Stimulated activated CD8-positive, alpha-beta memory T cell treated with anti-CD3 and anti-CD28 coated beads, Interleukin-12 subunit alpha, Interleukin-12 subunit beta, amount 100 ng/mL, for 24 hours (primary cell): Measurements from ENCODE around the gene KIF26B.

ENCODE experiments used
- DNase-seq: peaks from one replicate; pipeline ENCODE4 v3.0.0-alpha.2; 2020; ENCODE audit errors: extremely low read depth

The KIF26B gene

DNA sequence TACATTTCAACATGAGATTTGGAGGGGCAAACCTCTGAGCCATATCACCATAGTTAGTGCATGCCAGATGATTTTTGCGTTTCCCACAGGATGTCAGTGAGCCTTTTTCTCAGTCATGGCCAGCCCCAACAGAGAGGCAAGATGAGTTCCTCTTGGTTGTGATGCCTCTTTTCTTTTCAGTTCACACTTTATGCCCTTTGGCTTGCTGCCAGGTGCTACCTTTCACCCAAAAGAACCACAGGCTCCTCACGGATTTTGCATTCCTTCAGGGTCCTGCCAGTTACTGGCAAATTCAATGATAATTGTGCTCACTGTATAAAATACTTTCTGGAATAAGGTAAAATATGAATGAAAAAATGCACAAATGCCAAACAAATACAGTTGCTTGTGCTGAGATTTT lies 411.3 kb downstream of the KIF26B start:
- DNase-seq: no peak

DNA sequence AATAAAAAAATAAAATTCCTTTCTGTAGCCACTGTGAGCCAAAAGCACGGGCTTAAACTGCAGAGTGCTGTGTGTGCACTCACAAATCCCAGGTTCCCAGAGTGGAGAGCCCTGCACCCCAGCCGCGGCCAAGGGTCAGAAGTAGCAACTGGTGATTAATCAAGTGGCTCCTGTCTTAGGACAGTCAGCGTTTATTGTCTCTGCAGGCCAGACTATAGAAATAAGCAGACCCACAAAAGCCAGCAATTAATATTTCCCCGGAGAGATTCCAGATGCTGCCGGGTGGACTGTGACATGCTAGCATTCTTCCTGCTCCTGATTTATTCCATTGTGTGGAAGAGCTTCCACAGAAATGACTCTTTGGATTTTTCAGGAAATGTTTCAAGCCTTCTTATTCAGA lies 412.2 kb downstream of the KIF26B start:
- DNase-seq: no peak

DNA sequence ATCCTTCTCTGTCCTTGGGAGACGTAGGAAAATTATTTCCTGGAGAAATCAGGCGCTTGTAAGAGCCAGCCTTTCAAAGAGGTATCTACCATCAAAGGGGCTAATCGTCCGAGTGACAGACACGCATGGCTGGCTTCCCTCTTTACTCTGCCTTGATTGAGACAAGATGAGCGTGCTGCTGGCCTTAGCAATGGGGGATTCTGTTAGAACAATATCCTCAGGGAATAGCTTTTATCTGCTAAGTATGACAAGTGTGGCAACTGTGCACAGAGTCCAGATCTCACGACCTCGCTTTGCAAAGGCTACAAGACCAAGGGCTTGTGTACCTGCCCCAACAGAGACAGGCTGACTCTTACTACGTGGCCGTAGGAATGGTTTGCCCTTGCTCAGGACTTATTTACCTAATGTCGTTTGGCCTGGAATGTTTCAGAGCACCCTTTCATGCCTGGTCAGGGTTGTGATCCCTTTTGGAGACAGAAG lies 417.1 kb downstream of the KIF26B start:
- no peak for DNase-seq

DNA sequence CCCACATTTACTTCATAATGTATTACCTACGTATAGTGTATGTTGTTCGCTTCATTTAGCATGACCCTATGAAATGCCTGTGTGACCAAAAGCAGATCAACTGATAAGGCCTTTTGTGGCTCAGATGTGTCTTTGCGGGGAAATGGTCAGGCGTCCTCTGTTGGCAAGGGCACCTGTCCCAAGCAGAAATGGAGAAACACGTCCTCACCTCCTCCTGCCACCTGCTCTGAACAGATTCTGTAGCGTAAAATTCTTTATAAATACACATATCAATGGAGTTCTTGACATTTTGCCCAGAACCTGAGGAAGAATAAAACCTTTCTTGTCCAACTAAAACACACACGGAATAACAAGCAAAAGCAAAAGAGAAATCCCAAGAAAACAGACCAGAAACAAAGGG lies 417.9 kb downstream of the KIF26B start:
- DNase-seq: no peak

DNA sequence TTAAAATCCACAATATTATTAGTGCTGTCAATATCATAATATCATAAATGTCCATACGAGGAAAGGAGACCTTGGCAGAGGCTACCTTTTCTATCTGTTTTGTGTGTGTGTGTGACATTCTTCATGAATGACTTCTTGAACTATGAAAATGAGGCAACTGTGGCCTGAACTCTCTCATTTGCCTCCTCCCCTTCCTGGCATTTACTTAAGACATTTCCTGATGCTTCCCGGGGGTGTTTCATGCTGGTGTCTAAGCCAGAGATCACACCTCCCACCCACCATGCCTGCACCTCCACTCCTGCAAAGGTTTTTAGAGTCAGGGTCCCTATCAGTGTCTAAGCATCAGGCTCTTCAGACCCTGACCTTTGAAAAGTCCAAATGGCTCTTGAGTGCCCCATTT lies 420.9 kb downstream of the KIF26B start:
- DNase-seq: no peak

DNA sequence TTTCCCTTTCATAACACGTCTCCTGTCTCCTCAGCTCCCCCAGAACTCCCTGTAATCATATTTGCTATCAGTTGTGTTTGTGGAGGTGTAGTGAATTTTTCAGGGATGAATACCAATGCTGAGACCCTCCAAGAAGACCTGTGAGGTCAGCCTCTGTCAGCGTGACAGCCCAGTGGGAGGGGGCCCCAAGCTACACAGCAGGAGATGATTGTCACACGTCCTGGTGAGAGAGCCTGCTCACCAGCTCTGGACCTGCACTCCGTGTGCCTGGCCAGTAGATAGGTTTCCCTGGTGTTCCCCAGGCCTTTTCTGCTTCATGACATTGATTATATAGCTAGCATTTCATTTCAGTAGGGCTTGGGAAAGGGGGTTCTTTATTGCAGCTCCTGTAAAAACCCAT lies 421.5 kb downstream of the KIF26B start:
- DNase-seq: no peak

DNA sequence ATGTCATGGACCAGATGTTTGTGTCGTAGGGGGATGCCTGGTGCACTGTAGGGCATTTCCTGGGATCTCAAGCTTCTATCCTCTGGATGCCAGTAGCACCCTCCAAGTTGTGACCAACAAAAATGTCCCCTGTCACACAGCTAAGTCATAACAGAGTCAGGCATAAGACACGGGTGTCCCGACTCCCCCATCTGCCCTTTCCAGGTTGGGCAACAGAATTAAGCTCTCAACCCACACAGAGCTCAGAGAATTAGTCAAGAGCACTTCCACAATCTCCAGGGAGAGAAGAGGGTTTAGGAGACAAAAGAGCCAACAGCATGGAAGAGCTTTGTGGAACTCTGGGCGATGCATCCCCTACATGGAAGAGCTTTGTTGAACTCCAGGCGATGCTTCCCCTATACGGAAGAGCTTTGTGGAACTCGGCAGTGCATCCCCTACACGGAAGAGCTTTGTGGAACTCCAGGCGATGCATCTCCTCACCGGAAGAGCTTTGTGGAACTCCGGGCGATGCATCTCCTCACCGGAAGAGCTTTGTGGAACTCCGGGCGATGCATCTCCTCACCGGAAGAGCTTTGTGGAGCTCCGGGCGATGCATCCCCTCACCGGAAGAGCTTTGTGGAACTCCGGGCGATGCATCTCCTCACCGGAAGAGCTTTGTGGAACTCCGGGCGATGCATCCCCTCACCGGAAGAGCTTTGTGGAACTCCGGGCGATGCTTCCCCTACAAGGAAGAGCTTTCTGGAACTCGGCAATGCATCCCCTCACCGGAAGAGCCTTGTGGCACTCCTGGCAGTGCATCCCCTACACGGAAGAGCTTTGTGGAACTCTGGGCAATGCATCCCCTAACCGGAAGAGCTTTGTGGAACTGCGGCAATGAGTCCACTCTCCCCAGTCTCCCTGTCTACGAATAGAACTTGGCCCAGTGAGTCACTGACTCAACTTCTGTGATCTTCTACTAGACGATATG lies 422.7 kb downstream of the KIF26B start:
- no peak for DNase-seq

DNA sequence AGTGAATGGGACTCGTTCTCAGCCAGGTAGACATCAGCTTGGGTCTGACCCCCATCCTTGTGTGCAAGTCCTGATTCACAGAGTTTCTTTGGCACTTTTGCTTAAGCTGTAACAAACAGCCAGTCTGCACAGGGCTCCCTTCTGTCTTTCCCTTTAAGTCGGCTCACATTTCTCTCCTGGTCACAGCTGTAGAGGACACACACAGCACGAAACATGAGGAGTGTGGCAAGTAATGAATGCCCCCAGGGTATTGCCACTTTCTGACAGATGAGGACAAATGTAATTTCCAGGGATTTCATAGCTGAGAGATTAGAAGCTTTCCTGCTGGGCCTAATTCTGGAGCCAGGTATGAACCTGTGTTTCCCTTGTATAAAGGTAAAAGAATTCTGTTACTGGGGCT lies 423.5 kb downstream of the KIF26B start:
- no peak for DNase-seq

DNA sequence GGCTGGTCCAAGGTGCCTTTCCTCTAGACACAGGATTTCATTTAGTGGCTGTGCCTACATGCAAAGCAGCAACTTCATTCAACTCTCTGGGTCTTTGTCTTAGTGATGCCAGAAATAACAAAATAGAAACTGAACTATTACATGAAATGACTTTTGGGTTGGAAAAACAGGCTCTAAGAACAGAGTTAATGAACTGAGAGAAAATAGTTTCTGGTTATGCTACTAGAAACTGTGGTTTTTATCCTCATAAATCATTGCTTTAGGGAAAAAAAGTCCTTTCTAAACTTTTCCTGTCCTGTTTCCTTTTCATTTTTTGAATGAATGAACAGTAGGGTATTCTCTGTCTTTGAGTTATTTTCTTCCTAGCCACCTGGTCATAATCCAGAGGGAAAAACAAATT lies 424.0 kb downstream of the KIF26B start:
- no peak for DNase-seq

DNA sequence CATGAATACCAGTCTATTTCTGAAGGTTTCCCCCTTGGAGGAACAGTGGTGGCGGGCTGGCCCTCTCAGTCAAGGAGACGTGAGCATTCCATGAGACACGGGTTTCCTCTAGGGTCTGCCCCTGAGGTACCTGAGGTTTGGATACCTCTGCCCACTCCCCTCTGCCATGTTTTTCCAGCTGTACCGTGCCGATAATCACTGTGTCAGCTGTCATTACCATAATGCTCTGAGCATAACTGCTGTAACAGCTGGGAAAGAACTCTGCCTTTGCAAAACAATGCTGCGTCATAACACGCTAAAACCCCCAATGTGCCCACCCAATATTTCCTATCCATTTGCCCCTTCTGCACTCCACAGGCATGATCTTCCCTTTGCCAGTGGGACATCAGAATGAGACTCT lies 425.1 kb downstream of the KIF26B start:
- DNase-seq: no peak

DNA sequence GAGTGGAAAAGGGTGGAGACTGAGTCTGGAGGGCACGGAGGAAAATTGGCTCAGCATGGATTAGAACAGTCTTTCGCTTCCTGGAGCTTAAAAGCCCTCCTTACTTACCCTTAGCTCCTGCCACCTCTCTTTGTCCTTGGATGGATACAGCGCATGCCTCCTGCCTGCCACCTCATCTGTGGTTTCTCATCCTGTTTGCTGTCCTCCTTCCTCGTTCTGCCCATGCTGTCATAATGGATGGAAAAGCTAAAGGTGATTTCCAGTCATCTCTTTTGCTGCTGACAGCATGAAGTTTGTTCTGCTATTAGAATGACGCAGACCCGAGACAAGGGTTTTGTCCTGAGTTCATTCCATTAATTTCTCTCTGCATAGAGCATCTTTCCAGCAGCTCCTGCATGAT lies 425.9 kb downstream of the KIF26B start:
- DNase-seq: no peak

DNA sequence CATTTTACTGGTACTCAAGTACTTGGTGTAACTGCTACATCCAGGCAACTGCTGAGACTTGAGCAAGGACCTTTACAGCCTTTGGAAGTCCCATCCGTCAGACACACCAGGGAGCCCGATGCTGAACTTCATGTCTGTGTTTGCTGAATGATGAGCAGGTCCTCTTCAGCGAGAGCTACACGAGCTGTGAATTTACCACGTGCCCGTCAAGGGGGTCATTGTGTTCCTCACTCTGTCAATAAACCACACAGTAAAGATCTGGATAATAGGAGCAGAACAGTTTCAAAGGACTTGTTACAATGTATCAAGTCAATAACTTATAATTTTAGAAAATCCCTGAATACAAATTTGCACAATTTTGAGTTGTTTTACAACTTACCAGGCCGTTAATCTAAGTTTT lies 427.2 kb downstream of the KIF26B start:
- no peak for DNase-seq

DNA sequence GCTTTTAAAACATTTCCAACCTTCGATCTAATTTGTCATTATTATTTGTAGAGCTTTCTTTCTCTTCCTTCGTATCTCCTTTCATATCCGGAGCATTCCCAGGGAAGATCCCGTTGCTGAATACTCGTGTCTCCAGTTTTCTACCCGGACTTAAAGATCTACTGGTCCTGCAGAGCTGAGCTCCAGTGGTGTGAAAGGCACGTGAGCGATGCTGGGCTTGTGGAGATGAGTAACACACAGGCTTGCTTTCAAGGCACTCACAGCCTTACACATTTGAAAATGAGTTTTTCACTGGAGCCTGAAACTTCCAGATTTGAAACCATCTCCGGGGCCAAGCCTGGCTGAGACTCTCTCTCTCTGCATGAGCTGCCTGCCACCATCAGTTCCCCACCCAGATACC lies 428.3 kb downstream of the KIF26B start:
- no peak for DNase-seq

DNA sequence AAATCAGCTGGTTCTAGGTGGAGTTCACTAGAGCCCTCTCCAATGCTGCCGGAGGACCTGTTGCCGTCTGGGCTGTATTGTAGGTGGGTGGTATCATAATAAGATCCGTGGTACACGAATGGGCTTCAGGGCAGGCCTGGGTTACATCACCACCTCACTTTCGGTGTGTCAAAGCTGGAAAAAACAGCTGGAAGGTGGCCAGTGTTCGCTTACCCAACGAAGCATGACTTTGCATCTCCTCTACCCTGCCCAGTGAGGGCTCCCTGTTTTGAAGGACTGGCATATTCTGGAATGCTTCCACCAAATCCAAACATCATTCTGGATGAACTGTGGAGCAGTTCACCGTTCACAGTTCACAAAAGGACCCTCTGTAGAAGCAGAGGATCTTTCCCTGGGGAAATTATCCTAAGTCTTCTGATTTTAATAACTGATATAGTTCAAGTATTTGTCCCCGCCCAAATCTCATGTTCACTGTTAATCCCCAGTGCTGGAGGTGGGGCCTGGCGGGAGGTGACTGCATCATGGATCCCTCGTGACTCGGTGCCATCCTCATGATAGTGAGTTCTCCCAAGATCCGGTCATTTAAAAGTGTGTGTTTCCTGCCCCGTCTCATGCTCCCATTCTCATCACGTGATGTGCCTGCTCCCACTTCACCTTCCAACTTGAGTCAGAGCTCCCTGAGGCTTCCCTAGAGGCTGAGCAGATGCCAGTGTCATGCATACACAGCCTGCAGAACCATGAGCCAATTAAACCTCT lies 429.0 kb downstream of the KIF26B start:
- DNase-seq: no peak

DNA sequence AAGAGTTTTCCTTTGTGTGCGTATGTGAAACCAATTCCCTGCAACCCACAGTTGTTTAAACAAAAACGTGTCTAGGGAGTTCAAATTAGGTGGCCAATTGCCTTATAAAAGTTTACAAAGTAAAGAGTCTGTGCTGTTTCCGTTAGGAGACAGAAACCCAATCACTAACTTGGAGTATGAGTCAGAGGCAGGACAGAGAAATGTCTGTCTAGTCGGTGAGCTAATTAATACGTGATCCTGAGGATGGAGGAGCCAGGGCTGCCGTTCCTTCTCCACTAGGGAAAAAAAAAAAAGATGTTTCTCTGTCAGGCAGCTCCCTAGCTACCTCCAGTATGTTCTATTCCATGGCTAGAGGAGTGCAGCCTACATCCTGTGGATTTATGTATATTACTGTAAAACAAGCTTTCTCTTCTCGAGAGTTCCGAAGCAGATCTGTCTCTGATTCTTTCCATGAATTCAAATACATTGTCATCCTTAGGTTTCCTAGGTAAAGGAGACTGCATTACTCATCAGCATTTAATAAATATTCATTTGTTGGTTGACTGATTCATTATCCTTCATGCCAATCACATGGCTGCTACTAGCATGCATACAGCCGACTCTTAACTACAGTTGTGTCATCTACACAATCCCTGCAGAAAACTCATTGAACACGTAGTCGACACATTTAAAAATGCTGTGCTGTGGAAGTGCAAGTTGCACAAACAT lies 430.6 kb downstream of the KIF26B start:
- DNase-seq: no peak

DNA sequence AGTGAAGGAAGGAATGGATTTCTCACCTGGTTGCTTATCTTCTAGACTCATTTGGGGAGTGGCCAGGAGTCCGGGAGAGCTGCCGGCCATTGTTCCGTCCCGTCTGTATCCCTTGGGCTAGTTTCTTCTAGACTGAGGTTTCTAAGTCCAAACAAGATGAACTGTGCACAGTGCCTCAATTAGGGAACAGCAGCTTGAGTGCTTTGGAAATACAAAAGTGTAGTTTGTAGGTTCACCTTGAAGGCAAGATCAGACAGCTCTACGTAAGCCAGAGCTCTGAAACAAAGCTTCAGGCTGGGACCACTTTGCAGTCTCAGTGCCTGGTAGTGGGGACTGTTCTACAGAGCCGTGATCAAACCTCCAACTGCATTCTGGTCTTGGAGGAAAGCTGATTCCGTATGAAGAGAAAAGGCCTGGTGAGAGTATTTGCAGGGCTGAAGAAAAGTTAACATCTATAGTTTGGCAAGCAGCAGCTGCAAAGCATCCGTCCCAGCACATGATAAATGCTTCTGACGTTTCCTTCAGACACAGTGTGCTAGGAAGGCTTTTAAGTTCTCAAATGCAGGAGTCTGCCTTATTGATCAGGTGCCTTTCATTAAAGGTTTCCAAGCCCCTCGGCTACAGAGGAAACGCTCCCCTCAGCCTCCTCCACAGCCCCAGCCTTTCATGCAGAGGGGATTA lies 432.8 kb downstream of the KIF26B start:
- no peak for DNase-seq

DNA sequence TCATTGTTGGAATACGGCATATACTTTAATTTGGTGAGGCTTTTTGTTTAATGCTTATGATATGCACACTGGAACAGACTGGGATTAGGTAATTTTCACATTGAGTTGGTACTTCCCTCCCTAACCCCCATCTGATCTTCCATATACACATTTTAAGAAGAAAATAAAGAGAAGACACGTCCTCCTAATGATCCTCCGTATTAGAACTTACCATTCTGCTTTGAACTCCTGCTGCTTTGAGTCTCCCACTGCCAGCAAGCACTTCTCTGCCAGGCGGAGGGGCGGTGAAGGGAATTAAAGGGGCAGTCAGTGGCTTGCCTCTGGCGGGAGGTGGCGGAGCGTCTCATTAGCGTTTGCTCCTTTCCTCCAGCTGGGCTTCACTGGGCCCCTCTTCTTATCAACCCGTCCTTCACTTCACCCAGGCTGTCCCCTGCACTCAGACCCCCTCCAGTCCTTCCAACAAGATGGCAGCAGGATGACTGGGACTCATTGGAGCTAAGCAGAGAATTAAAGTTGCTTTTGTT lies 433.4 kb downstream of the KIF26B start:
- no peak for DNase-seq

DNA sequence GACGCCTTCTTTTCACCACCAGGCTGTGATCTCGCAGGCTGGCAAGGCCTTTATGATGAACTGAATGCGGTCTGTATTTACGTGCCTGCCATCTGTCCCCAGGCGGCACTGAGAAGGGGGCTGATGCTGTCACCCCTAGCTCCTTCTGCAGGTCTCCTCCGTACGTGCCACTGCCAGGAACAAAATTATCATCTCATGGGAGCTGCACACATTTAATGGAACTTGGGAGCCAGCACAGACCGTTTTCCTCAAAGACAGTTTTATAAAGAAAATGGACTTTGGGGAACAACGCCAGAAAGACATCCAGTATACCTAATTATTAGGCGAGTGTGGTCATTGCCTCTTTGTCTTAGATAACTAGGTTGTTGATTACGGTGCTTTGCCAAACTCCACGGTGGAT lies 434.5 kb downstream of the KIF26B start:
- DNase-seq: no peak

DNA sequence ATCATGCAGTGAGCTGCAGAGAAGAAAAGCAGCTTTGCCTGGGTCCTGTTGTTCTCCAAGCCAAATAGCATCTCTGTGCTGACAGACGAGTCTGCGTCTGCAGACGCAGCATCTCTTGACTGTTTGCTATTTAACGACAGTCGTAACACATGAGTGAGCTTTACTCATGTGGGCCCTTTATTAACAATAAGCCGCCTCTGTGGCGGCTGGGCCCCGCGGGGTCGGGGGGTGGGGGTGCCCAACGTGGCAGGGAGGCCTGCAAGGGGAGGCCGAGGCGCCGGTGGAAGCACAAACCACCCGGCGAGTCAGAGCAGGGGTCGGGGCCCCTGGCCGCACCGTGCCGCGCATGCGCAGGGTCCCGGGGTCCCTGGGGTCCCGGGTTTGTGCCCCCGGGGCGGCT lies 435.1 kb downstream of the KIF26B start:
- DNase-seq: no peak

DNA sequence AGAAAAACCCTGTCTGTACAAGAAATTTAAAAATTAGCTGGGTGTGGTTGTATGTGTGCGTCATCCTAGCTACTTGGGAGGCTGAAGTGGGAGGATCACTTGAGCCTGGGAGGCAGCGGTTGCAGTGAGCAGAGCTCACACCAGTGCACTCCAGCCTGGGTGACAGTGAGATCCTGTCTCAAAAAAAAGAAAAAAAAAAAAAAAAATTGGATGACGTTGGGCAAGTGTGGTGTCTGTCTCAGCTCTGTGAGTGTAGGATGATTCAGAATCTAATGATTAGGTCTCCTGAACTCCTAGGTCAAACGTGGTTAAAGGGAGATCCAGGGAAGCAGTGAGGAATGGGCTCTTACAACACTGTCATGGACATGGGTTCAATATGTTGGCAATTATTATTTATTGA lies 435.9 kb downstream of the KIF26B start:
- DNase-seq: no peak

DNA sequence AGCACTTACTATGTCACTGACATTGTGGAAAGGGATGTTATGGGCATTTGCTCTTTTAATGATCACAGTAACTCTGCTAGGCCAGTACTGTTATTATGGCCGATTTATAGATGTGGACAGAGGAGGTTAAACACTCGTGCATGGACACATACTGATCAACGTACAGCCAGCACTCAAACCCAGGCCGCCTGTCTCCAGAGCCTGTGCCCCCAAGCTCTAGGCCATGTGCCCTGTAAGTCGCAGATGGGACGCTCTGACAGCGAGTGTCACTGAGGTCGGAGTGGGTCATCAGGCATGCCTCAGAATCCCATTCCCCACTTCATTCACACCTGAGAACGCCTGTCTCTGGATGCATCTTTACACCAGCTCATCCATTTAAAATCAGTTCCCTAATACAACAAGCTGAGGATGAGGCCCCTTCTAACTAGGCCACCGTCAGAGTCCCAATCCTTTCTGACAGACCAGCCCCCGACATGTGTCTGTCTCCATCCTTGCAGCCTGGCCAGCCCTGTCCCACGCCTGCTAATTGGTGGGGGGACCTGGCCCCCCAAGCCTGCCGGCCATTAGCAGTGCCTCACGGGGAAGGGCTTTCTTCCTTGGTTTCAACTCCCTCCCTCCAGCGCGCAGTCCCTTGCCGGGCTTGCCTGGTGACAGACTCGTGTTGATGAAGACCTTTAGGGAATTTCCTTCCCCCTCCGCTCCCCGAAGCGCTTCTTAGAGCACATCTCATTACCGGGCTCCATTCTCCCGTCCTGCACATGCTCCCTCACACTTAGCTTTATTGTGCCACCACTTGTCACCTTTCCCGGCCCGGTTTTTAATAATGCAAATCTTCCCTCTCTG lies 436.8 kb downstream of the KIF26B start:
- DNase-seq: no peak
